ENCODE results near the gene PIAS3. TPM values are rescaled to one million over a fixed set of nuclear protein-coding genes. Genes with fewer than 3 reads are reported as not detected.
A peak's percentile ranks its signal among the peaks of the same experiment; 100 is the strongest.

Gene PIAS3
- total RNA-seq, 3 donors from 2014 or later (not counting 1 experiment from before 2014, with no cell fraction given) = 40.1 to 53.3 (median 51.0) TPM

DNA sequence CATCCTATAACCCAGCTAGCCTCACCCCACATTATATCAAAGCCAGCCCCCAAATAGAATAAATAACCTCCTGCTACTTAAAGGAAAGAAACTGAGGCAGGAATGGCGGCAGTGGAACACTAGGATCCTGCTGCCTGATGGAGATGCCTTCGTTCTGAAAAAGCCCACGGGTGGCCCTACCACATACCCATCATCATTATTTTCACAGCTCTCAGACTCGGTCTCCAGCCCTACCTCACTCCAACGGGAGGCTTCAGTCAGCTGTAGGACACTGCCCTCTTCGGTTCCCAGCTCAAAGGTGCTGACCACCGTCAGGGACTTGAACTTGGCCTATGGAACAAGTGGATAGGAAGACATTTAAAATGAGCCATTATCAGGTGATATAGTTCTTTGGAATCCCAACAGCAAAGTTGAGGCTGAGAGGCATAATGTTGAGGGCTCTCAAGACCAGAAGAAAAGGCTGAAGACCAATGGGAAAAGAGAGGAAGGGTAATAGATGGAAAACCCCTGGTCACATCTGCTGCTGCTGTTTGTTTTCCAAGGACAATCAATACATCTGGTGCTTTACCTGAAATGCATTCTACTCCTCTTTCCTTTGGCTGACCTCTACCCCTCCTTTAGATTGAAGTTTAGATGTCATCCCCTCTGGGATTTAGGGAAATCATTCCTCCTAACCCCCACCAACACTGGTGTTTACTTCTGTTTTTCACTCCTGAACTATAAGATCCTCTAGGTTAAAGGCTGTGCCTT is 34.6 kb upstream of the PIAS3 start:
- H3K27me3 Mint-ChIP-seq (ENCODE audit: low read depth in 2 of 2) = no peaks in the 10 kb centered on the region

DNA sequence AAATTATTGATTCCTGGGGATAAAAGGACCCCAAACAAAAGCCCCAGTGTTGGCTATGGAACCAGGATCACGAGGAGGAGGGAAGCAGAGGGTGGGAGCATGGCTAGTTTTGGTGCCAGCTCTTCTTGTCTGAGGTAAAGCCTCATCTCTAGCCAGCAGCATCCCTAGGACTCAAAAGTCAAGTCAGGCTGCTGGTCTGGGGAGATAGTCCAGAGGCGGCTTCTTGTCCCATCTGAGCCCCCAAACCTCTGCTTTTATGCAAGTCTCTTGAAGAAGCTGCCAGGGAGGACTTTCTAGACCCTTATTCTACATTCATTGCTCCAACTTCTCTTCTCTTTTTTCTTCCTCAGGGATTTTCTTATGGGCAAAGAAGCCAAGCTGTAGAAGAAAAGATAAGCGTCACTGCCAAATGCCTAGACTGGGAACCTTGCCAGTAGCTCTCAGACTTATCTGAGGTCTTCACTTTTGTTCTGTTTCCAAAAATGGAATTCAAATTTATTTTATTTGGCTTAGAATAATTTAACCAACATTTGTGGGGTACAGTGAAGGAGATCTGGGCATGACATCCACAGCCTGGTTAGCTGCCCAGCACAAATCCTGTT is 33.7 kb upstream of the PIAS3 start:
- Mint-ChIP-seq H3K9me3 (no peaks in the 10 kb centered on the region), H3K27ac (no peak overlapping the region), H3K4me3 (no peak overlapping the region), H3K4me1 (no peaks in the 10 kb centered on the region), H3K36me3 (no peaks in the 10 kb centered on the region), H3K27me3 (ENCODE audit: low read depth in 2 of 2) (no peaks in the 10 kb centered on the region)
- H3K4me3 ChIP-seq (ENCODE audit: low read length) = no peak overlapping the region
- no peaks in the 10 kb centered on the region for H3K4me1 ChIP-seq (ENCODE audit: control insufficient read depth, insufficient read depth, low read length)
- H3K9me3 ChIP-seq (ENCODE audit: control insufficient read depth, insufficient read depth, low read length) = no peaks in the 10 kb centered on the region
- 96% methylated on average over 3 of the region's 3 CpGs for WGBS (ENCODE audit: insufficient coverage)
- TF ChIP-seq, protein P1, sequence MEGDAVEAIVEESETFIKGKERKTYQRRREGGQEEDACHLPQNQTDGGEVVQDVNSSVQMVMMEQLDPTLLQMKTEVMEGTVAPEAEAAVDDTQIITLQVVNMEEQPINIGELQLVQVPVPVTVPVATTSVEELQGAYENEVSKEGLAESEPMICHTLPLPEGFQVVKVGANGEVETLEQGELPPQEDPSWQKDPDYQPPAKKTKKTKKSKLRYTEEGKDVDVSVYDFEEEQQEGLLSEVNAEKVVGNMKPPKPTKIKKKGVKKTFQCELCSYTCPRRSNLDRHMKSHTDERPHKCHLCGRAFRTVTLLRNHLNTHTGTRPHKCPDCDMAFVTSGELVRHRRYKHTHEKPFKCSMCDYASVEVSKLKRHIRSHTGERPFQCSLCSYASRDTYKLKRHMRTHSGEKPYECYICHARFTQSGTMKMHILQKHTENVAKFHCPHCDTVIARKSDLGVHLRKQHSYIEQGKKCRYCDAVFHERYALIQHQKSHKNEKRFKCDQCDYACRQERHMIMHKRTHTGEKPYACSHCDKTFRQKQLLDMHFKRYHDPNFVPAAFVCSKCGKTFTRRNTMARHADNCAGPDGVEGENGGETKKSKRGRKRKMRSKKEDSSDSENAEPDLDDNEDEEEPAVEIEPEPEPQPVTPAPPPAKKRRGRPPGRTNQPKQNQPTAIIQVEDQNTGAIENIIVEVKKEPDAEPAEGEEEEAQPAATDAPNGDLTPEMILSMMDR (IDR thresholded peaks at IDR 0.05) = no peak
- H3K27me3 ChIP-seq (ENCODE audit: control insufficient read depth, insufficient read depth, low read length) = no peaks in the 10 kb centered on the region
- ATAC-seq = no peak
- intact Hi-C loops (cut with micrococcal nuclease) = no loop called here
- H3K36me3 ChIP-seq (ENCODE audit: control insufficient read depth, insufficient read depth, low read length) = no peaks in the 10 kb centered on the region
- no peak for DNase-seq
- H3K27ac ChIP-seq (ENCODE audit: low read length) = no peak overlapping the region

More for the DNA sequence above, 34.6 kb upstream of the PIAS3 start:
- H3K9me3 Mint-ChIP-seq = no peaks in the 10 kb centered on the region
- intact Hi-C loops (cut with micrococcal nuclease) = no loop called here
- Histone ChIP-seq H3K36me3 (ENCODE audit: control insufficient read depth, insufficient read depth, low read length) (no peaks in the 10 kb centered on the region), H3K4me3 (ENCODE audit: low read length) (no peak overlapping the region), H3K27ac (ENCODE audit: low read length) (no peak overlapping the region), H3K4me1 (ENCODE audit: control insufficient read depth, insufficient read depth, low read length) (no peaks in the 10 kb centered on the region), H3K27me3 (ENCODE audit: control insufficient read depth, insufficient read depth, low read length) (no peaks in the 10 kb centered on the region), H3K9me3 (ENCODE audit: control insufficient read depth, insufficient read depth, low read length) (no peaks in the 10 kb centered on the region)
- no peaks in the 10 kb centered on the region for H3K4me1 Mint-ChIP-seq
- H3K27ac Mint-ChIP-seq = no peak overlapping the region
- DNase-seq (no peak), ATAC-seq (no peak)
- no peak overlapping the region for H3K4me3 Mint-ChIP-seq
- TF ChIP-seq, protein P1 (IDR thresholded peaks at IDR 0.05) = no peak
- no peaks in the 10 kb centered on the region for H3K36me3 Mint-ChIP-seq
- 89% methylated on average over 7 of the region's 7 CpGs for WGBS (ENCODE audit: insufficient coverage)

DNA sequence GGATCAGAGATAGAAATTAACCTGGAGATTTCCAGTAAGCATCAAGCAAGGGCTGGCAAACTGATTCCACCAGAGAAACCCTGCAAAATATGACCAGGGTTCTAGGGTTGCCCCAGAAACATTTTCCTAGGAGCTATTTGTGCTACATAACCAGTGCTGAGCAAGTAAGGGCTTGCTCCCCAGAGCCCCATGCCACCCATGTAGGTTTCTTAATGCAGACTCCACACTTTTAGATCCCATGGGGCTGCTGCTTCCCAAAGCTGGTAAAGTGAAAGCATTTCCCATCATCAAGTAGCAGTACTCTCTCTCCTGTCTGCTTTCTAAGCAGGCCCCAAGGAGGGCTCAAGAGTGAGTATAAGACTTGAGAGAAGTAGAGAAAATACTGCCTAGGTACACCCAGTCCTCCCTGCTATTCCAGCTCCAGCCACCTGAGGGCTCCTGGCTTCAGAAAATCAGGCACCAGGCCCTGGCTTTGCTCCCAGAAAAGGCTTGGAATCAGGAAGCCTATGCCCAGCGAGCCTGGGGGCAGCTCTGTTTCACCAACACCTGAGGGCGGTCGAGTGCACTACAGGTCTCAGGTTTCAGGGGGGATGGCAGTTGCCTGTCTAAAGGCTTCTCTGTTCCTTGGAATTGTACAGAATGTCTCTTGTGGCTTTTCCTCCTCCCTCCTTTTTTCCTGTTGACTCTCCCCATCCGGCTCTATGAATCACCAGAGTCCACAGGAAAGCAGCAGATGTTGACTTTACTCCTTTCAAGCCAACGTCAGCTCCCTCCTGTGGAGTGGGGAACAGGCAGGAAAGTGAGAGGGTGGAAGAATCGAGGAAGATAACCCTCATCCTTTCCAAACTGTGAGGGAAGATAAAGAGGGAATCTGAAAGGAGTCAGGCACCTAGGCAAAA is 33.0 kb upstream of the PIAS3 start:
- ATAC-seq (peak; percentile 63 to 76 (median 63)), DNase-seq (peak; percentile 35 to 70)
- Histone ChIP-seq H3K27me3 (ENCODE audit: control insufficient read depth, insufficient read depth, low read length) (no peaks in the 10 kb centered on the region), H3K9me3 (ENCODE audit: control insufficient read depth, insufficient read depth, low read length) (no peaks in the 10 kb centered on the region), H3K4me1 (ENCODE audit: control insufficient read depth, insufficient read depth, low read length) (no peaks in the 10 kb centered on the region), H3K36me3 (ENCODE audit: control insufficient read depth, insufficient read depth, low read length) (no peaks in the 10 kb centered on the region), H3K27ac (ENCODE audit: low read length) (no peak overlapping the region), H3K4me3 (ENCODE audit: low read length) (no peak overlapping the region)
- no peaks in the 10 kb centered on the region for H3K36me3 Mint-ChIP-seq
- H3K4me3 Mint-ChIP-seq = no peak overlapping the region
- no peaks in the 10 kb centered on the region for H3K27me3 Mint-ChIP-seq (ENCODE audit: low read depth in 2 of 2)
- no peaks in the 10 kb centered on the region for H3K4me1 Mint-ChIP-seq
- no peak overlapping the region for H3K27ac Mint-ChIP-seq
- H3K9me3 Mint-ChIP-seq = no peaks in the 10 kb centered on the region
- TF ChIP-seq, protein P1 (IDR thresholded peaks at IDR 0.05) = peak; percentile 72
- intact Hi-C loops (cut with micrococcal nuclease) = no loop called here
- 11% methylated on average over 3 of the region's 6 CpGs for WGBS (ENCODE audit: insufficient coverage)
